BJ (cell line): ENCODE results near the gene CELF2. TPM values are rescaled to one million over a fixed set of nuclear protein-coding genes. Genes with fewer than 3 reads are reported as not detected.

Experiments
- CTCF ChIA-PET: fragments of 350-600 bp; formaldehyde crosslinking; extraction: SDS; loops from one replicate; lab custom pipeline; 2021; ENCODE audit warnings: antibody characterized with exemption, inconsistent platforms; lab: Yijun Ruan, JAX
- POLR2A ChIA-PET: fragments of 300-600 bp; sonication (Branson Sonifier 250); formaldehyde crosslinking; extraction: SDS; loops from one replicate; lab custom pipeline; 2021; ENCODE audit warnings: antibody characterized with exemption; lab: Charles Lee
- DNase-seq: peaks from one replicate; pipeline ENCODE4 v3.0.0-alpha.2; 2011; ENCODE audit warnings: low read depth
- H3K27me3 ChIP-seq: 2 replicates; pipeline ENCODE4 v1.6.0; 2011; ENCODE audit warnings: low read length; ENCODE audit not compliant: control insufficient read depth, insufficient read depth
- H3K36me3 ChIP-seq: 2 replicates; pipeline ENCODE4 v1.5.1; 2011; ENCODE audit warnings: low read length; ENCODE audit not compliant: control insufficient read depth, insufficient read depth
- H3K4me3 ChIP-seq: 2 replicates; pipeline ENCODE4 v1.5.1; 2011; ENCODE audit warnings: low read depth, mild to moderate bottlenecking, control low read depth, low read length
- polyA plus RNA-seq: library from polyadenylated mRNA; depleted of rRNA; stranded (reverse); fragments of >200 nt; gene quantifications from 2 replicates; pipeline ENCODE4 v1.2.3, GENCODE V29; 2011
- TF ChIP-seq, protein P1 (sequence below): IDR thresholded peaks from 2 replicates; pipeline ENCODE4 v1.5.1; 2011; ENCODE audit warnings: low read depth, mild to moderate bottlenecking, control low read depth, inconsistent platforms, low read length, moderate library complexity; ENCODE audit not compliant: insufficient read depth

The CELF2 gene
- polyA plus RNA-seq, 1 experiment: 8.8 TPM

DNA sequence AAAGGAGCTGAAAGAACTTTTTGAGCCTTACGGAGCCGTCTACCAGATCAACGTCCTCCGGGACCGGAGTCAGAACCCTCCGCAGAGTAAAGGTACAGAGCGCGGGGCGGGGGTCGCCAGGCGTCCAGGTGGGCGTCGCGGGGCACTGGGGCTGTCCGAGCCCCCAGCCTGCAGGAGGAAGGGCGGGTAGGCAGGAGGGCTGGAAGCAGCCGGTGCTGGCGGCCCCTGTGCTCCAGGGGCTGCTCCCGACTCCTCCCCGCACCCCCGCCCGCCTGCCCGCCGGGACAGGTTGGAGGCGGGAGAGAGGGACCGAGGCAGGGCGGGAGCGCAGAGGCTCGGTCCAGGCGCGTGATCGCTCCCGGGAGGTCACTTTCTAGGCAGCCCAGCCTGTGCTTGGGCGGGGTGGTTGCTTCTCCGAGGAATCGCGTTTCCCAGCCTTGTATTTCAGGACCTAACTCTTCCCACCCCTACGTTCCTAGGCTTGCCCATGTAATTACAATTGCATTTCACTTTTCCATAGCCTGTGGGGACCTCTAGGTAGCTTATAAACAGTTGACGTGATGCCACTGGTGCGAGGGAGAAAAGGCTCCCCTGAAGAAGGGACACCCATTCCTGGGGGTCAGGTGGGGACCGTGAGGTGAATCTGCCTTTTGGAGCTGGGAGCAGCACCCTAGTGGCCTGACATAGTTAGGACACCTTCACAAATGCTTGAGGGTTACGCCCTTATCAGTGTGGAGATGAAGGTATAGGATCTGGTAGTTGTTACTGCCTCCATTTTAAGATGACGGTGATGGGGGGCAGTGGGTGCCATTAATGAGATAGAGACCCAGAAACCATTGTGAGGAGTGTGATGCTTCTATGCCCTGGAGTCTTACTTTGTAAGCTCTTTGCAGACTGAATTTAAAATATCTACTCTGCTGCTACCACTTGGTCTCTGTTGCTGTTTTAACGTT is 148.2 kb downstream of the CELF2 start:
- TF ChIP-seq, protein P1, sequence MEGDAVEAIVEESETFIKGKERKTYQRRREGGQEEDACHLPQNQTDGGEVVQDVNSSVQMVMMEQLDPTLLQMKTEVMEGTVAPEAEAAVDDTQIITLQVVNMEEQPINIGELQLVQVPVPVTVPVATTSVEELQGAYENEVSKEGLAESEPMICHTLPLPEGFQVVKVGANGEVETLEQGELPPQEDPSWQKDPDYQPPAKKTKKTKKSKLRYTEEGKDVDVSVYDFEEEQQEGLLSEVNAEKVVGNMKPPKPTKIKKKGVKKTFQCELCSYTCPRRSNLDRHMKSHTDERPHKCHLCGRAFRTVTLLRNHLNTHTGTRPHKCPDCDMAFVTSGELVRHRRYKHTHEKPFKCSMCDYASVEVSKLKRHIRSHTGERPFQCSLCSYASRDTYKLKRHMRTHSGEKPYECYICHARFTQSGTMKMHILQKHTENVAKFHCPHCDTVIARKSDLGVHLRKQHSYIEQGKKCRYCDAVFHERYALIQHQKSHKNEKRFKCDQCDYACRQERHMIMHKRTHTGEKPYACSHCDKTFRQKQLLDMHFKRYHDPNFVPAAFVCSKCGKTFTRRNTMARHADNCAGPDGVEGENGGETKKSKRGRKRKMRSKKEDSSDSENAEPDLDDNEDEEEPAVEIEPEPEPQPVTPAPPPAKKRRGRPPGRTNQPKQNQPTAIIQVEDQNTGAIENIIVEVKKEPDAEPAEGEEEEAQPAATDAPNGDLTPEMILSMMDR: peak; percentile 54
- Histone ChIP-seq H3K4me3 (peak overlapping the region; percentile 62), H3K36me3 (no peaks in the 10 kb centered on the region), H3K27me3 (no peaks in the 10 kb centered on the region)
- CTCF ChIA-PET: interaction anchor here (0.8 to 2.4 kb wide), 4 partner anchors 9 to 22 kb away, joined by 3 to 14 read pairs (median 4); no protein-coding TSS in a partner anchor
- POLR2A ChIA-PET: interaction anchor here (0.6 kb wide), 1 partner anchor 160 kb away, joined by 6 read pairs; no protein-coding TSS in a partner anchor
- DNase-seq: no peak

DNA sequence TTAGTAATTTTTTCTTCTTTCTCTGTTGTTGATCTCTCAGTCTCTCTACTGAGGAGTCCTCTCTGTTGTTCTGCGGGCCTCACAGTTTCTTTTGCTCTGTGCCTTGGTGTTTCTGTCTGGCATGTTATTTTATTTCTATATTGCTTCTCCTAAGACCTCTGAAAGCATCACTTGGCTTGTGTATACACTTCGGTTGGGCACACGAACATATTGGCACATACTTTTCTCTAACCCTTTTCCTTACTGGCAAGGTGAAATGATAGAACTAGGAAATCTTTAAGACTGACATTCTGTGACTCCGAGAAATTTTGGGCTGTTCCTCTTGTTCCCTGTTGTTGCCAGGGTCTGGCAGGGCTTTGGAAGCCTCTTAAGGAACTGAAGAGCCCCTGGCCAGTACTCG is 148.9 kb downstream of the CELF2 start:
- no peak for DNase-seq
- TF ChIP-seq, protein P1: no peak
- H3K27me3 ChIP-seq: no peaks in the 10 kb centered on the region
- no peak overlapping the region for H3K4me3 ChIP-seq
- no peaks in the 10 kb centered on the region for H3K36me3 ChIP-seq
- CTCF ChIA-PET: interaction anchor here (2.4 kb wide), 1 partner anchor 8 kb away, joined by 14 read pairs; no protein-coding TSS in a partner anchor
- POLR2A ChIA-PET: no interaction called here

DNA sequence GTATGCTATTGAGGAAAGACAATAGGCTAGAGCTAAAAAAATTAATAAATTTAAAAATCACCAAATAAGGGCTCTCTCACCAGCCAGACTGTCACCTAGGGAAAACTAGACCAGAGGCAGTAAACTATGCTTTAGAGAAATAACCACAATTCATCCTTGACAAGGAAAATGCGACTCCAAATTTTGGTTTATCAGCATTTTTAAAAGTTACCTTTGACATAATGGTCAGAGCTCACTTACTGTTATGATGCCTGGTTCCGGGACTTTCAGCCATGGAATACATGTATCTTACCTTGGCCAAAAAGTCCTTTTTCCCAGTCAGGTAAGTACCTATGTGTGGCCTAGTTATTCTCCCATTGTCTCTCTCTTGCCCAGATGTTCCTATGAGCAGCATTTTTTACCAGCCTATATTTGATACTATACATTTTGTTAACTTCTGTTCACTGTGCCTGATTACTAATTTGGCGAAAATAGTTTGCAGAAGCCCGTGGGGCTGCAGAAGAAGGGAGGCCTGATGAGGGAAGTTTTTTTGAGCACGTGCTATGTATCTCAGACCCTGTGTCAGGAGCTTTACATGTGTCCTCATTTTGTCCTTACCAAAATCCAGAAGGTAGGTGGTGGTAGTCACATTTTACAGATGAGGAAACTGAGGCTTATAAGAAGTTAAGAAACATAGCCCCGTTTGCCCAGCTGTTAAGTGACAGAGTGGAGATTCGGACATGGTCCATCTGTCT is 149.7 kb downstream of the CELF2 start:
- H3K4me3 ChIP-seq: no peak overlapping the region
- POLR2A ChIA-PET: no interaction called here
- TF ChIP-seq, protein P1: no peak
- H3K36me3 ChIP-seq: no peaks in the 10 kb centered on the region
- CTCF ChIA-PET: interaction anchor here (1.0 kb wide), 1 partner anchor 10 kb away, joined by 3 read pairs; no protein-coding TSS in a partner anchor
- no peaks in the 10 kb centered on the region for H3K27me3 ChIP-seq
- no peak for DNase-seq

DNA sequence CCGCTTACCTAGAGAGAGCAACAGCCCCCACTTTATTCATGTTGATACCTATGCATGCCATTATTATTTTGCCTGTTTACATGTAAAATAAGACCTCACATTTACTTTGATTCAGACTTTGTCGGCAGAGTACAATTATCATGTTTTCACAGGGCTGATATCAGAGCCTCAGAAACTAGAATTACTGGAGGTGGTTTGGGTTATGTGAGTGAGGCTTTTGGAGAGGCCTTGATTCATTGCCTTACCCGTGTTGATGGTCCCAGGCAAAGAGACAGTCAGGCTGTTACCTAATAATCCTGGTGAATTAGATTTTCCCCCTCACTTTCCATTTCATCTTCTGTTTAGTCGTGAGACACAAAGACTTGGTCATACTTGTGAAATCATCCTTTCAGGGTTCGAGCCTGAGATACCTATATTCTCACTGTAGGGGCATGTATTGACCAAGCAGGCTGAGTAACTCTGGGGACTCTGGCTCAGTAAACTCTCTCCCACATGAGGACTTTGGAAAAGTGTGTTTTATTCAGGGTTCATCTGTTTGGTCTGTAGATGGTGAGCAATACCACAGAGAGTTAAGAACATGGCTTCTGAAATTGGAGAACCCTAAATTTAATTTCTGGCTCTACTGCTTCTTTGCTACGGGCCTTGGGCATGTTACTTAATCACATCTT is 150.9 kb downstream of the CELF2 start:
- ChIA-PET CTCF (no interaction called here), POLR2A (no interaction called here)
- DNase-seq: no peak
- no peaks in the 10 kb centered on the region for H3K27me3 ChIP-seq
- no peak overlapping the region for H3K4me3 ChIP-seq
- no peaks in the 10 kb centered on the region for H3K36me3 ChIP-seq
- TF ChIP-seq, protein P1: no peak
